Right renal cortex interstitium (tissue), 3 donors: Measurements from ENCODE around the gene TMEM165. TPM values are rescaled to one million over a fixed set of nuclear protein-coding genes. Genes with fewer than 3 reads are reported as not detected.
A peak's percentile ranks its signal among the peaks of the same experiment; 100 is the strongest.
"Not testable (repeated sequence)": the region's sequence is repeated elsewhere in the genome, so short reads cannot be mapped to it uniquely, and the experiment has no call there.

Experiments used
- DNase-seq, 3 donors: peaks; one replicate each; pipeline ENCODE4 v3.0.0-alpha.2; 2013; ENCODE audit warnings: low read depth in 3 of 3, low spot score in 2 of 3
- polyA plus RNA-seq, 3 donors: library from polyadenylated mRNA; unstranded; fragments of 120-200 nt; gene quantifications; one replicate each; pipeline ENCODE4 v1.2.1, GENCODE V29; 2013; ENCODE audit not compliant: insufficient read length in 3 of 3

TMEM165 gene, protein sequence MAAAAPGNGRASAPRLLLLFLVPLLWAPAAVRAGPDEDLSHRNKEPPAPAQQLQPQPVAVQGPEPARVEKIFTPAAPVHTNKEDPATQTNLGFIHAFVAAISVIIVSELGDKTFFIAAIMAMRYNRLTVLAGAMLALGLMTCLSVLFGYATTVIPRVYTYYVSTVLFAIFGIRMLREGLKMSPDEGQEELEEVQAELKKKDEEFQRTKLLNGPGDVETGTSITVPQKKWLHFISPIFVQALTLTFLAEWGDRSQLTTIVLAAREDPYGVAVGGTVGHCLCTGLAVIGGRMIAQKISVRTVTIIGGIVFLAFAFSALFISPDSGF
- polyA plus RNA-seq: 10 to 100 TPM; 74.2 to 88.2 (median 78.5) TPM

GRCh38 chr4:55395529-55396307 is at the start of gene TMEM165:
TSS of gene TMEM165 (plus strand) at chr4:55395957. CDS start at chr4:55396190, 233 bp downstream.
- peak in 2 of 3 donors; percentile 64 to 80 for DNase-seq

GRCh38 chr4:55345980-55346850 is 49.5 kb upstream of the TMEM165 start, which contains the start of gene SRD5A3:
TSS of gene SRD5A3 (plus strand) at chr4:55346242. CDS start at chr4:55346337, 95 bp downstream.
- DNase-seq: peak; percentile 38 to 70 (median 63)

GRCh38 chr4:55346851-55347255 is 48.9 kb upstream of the TMEM165 start:
- no peak for DNase-seq

- DNase-seq: no peak
Measured at GRCh38 chr4:55347610-55348228, 48.0 kb upstream of the TMEM165 start.

GRCh38 chr4:55348466-55348865 is 47.3 kb upstream of the TMEM165 start:
- DNase-seq: no peak

GRCh38 chr4:55350870-55351269 is 44.9 kb upstream of the TMEM165 start:
- DNase-seq: not testable (repeated sequence)

DNA sequence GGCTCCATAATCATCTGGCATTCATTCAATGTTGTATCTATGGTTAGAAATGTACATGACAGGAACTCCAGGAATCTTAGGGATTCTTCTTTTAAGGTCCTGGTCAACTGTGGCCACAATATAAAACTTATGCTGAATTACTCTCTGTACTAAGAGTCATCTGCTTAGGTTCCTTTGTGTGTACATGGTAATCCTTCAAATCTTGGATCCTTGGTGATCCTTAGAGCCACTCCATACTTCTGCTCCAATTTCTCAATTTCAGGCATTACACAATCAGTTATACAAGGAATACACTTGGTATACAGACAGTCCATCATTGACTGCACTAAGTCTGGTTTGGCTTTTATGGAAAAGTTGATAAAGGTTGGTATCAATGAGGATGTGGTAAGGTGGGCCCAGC is 43.9 kb upstream of the TMEM165 start:
- no peak for DNase-seq

- DNase-seq: no peak
Measured at GRCh38 chr4:55352726-55353125, 43.0 kb upstream of the TMEM165 start.

DNA sequence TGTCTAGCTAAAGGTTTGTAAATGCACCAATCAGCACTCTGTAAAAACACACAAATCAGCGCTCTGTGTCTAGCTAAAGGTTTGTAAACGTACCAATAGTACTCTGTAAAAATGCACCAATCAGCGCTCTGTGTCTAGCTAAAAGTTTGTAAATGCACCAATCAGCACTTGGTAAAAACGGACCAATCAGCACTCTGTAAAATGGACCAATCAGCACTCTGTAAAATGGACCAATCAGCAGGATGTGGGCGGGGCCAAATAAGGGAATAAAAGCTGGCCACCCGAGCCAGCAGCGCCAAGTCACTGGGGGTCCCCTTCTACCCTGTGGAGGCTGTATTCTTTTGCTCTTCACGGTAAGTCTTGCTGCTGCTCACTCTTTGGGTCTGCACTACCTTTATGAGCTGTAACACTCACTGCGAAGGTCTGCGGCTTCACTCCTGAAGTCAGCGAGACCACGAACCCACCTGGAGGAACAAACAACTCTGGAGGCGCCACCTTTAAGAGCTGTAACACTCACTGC is 42.5 kb upstream of the TMEM165 start:
- not testable (repeated sequence) for DNase-seq

DNA sequence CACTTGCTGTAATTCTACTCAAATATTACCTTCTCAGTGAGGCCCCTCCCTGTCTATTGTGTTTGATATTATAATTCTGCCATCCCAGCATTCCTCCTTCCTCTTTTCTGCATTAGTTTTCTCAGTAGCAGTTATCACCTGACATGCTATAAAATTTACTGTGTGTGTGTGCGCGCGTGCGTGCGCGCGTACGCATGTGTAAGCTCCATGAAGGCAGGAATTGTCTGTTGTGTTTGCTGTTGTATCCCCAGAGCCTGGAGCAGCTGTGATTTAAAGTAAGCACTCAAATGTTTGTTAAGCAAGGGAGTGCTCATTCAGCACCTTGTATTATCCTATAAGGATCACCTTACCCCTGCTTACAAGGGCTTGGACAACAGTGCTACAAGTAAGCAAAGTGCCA is 41.1 kb upstream of the TMEM165 start:
- no peak for DNase-seq

- no peak for DNase-seq
Measured at GRCh38 chr4:55355555-55355954, 40.2 kb upstream of the TMEM165 start.

DNA sequence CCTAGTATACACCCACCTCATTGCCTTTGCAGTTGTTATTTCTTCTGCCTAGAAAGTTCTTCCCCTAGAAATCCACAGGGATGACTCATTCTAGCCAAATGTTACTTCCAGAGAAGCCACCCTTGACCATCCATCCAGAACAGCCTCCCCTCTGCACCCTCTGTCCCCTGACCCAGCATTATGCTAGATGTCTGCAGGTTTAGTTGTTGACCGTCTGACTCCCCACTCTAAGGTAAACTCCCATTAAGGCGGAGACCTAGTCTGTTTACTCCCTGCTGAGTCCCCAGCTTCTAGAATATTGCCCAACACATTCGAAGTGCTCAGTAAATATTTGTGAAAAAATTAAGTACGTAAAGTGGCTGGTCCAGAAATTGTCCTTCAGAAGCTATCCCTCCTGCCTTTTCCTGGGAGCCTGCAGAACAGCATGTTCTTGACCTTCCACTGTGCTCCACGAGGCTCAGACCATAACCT is 38.7 kb upstream of the TMEM165 start:
- DNase-seq: no peak

DNA sequence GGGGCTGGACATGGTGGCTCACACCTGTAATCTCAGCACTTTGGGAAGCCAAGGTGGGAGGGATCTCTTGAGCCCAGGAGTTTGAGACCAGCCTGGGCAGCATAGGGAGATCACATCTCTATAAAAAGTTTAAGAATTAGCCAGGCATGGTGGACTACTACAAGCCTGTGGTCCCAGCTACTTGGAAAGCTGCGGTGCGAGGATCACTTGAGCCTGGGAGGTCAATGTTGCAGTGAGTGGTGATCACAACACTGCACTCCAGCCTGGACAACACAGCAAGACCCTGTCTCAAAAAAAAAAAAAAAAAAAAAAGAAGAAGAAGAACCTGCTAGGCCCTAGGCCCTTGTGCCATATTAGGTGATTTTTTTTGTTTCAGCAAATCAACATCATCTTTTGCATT is 37.5 kb upstream of the TMEM165 start:
- DNase-seq: no peak

GRCh38 chr4:55358668-55359067 is 37.1 kb upstream of the TMEM165 start:
- no peak for DNase-seq

- no peak for DNase-seq
Measured at GRCh38 chr4:55359397-55359916, 36.3 kb upstream of the TMEM165 start.

GRCh38 chr4:55362938-55363337 is 32.8 kb upstream of the TMEM165 start:
- not testable (repeated sequence) for DNase-seq

DNA sequence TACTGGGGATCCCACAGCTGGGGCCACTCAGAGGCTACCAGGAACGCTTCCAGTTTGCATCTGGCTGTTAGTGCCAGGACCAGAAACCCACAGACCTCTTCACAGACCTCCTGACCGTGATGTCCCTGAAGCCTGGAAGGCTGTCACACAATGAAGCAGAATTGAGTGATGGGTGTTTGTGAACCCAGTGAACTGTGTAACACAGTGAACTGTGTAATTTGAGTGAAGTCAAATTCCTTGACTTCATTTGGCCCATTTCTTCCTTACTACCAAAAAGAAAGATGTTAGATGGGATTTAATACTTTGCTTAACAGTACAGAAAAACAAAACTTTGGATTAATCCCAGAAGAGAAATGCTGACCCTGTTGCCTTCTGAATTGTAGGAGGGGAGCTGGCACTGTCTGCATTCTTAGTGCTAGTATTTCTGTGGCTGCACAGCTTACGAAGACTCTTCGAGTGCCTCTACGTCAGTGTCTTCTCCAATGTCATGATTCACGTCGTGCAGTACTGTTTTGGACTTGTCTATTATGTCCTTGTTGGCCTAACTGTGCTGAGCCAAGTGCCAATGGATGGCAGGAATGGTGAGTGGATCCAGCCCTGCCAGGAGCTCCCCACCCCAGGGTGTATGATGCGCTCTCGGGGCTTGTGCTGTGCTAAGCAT is 31.9 kb upstream of the TMEM165 start:
- no peak for DNase-seq

DNA sequence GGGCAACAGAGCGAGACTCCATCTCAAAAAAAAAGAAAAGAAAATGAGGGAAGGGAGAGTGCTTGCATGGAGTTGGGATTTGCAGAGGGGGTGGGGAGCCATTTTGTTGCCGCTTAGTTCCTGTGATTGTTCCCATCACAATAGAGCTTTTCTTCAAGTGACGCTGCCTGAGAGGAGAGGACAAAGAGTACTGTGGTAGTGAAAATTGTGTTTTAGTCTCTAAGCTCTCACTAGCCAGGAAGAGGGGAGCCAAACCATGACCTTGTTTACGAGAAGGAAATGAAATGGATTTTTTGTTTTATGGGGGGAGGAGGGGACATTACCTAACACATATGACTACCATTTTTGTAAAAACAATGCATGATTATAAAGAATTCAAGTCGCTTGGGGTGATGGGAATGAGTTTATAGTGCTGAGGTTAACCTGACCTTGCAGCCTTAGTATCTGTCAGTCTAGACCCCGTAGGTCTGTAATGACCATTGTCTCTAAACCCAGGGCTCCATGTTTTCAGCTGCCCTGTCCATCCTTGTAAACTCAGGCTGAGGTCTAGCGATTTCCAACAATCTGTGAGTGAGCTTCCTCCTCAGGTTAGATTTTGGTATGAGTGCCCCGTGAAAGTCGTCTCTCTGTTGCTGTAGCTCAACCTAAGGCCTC is 30.9 kb upstream of the TMEM165 start:
- no peak for DNase-seq

DNA sequence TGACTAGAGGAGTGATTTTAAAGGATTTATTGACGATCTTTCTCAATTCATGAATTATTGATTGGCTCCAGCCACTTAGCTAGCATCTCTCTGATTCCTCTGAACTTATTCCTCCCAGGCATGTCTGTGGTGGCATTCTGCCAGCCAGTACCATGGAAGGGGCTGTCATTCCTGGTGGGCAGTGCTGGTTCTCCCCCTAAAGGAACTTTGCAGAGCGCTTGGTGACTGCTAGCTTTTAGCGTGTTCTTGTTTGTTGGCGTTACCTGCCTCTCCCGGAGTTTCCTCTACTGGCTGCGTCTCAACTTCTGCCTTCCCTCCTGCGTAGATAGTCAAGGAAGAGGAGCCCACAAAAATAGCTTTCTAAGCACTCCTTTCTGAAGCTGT is 30.4 kb upstream of the TMEM165 start:
- DNase-seq: no peak
